D341Med (cell line): Measurements from ENCODE around the gene SHMT2.

Source experiments
- DNase-seq: peaks from one replicate; pipeline ENCODE4 v3.0.0; 2012; ENCODE audit warnings: low spot score

SHMT2 gene

DNA sequence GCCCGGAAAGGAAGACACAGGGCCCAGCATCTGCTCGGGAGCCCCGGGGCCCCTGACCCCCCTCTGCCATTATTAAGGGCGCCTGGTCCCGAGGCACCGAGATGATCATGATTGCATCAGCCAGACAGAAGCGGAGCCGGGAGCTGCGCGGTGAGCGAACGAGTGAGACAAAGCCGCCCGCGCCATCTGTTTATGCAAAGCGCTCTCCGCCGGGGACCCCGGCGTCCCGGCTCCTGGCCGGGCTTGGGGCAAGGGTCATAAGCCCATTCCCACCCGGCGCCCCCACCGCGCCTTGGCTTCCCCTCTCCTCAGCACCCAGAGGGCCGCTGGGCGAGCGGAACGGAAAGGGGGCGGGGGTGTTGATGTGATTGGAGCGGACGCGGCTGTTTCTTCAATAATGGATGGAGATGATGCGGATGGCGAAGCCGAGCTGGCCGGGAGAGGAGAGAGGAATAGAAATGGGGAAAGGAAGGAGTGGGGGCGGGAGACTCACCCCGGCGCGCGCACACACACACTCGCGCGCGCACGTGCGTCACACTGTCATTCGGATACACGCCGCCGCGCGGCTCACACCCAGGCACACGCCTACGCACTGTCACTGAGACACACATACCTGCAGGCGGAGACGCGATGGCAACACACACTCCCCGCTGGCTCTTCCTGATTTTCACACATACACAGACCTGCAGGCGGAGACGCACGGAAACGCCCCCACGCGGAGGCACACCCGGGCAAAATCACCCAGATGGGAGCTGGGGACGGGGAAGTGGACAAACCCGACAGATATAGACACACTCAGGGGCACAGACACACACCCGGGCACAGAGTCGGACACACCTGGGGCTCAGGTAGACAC, 10.8 kb downstream of the SHMT2 start:
- peak; percentile 72 for DNase-seq

GRCh38 chr12:57240926-57241401, 11.5 kb downstream of the SHMT2 start:
- no peak for DNase-seq

DNA sequence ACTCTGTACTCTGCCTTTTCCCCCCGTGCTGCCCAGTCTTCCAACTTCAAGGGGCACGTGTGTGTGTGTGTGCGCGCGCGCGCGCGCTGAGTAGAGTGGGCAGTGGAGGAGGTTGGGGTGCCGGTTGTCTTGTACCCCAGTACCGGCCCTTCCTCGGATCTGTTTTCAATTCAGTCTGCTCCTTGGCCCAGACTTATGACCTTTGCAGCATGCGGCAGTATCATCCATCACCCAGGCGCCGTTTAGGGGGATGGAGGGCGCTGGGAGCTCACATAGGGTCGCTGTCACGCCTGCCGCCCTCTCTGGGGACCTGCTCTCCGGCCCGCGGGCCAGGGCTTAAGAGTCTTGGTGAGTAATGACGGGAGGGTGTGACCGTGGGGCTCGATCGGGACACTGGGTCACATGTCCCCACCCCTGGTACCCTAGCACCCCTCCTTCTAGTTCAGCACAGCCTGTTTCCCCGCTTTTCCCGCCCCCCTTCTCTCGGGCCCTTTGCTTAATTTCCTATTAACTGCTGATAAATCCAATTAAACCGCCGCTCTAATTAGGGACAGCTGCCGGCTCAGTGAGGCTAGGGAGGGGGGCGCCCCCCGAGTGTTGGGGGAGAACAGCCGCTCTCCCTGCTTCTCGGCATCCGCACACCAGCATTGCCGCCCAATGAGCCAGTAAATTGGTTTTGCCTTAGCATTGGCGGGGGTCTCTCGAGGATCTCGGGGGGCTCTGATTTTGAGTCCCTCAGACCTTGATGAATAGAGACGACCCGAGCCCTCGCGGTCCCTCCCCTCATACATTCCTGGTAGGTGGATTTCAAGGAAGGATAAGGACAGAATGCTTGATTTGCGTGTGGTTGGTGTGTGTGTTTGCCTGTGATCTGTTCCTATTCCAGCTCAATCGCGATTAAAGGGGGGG, 12.1 kb downstream of the SHMT2 start:
- DNase-seq, result peak; percentile 60

DNA sequence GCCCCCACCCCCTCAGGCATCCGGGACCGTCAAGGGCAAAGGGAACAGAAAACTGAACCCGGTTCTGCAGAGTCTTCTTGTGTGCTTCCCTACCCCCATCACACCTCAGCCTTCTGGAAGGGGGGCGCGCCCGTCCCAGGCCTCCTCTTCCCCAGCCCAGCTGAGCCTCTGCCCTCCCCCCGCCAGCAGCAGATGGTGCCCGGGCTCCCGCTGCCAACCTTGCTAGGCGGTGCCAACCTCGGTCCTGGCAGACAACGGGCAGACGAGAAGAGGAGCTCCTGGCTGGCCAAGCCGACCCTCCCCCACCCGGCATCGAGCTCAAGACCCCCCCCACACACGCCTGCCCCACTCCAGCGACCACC, 12.8 kb downstream of the SHMT2 start:
- peak; percentile 73 for DNase-seq

GRCh38 chr12:57242691-57243454, 13.4 kb downstream of the SHMT2 start:
- peak; percentile 84 for DNase-seq

DNA sequence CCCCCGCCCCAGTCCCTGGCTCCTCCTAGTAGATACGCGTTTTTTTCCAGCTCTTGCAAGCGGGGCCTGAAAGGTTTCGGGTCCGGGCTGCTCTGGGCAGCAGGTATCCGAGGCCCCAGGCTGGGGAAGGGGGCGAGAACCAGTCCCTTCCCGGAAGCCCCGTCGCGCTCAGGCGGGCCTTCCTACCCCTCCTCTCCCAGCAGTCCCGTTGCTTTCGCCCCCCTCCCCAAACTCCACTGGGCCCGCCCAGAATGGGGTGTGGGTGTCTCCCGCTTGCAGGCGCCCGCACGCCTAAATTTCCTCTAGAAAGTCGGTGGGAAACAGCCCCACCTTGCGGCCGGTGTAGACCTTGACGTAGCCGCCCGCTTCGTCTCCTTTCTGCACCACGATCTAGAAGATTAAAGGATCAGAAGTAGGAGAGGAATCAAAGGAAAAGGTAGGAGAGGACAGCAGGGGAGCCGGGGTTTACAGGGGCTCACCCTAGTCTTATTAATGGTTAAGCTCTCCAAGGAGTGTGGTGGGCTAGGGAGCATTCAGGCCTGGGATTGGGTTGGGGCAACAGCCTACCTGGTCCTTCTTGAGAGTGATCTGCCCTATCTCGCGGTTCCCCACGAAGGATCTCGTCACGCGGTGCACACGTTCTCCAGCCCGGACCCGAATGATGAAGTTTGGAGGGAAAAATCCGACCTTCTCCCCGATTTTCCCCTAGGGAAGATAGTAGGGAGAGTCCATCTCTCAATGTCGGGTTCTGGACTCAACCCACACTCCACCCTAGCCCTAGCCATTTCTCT, 14.2 kb downstream of the SHMT2 start:
- peak; percentile 89 for DNase-seq

- DNase-seq, result no peak
Measured at GRCh38 chr12:57244312-57244696, 14.8 kb downstream of the SHMT2 start.

DNA sequence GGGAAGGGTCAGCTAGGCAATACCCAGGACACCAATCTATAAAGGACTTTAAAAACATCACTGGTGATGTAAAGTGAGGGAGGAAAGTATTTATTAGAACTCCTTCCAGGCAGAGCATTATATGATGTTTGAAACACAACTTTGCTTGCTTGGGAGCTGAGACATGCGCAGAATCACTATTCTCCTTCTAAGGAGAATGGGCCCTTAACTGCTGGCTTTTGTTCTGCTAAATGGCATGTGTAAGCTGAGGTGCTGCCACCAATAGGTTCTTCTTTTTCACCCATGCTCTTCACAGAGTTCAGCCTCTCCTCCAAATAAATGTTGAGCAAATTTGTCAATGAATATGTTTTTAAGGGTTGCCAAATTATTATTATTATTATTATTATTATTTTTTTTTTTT, 17.5 kb downstream of the SHMT2 start:
- no peak for DNase-seq

DNA sequence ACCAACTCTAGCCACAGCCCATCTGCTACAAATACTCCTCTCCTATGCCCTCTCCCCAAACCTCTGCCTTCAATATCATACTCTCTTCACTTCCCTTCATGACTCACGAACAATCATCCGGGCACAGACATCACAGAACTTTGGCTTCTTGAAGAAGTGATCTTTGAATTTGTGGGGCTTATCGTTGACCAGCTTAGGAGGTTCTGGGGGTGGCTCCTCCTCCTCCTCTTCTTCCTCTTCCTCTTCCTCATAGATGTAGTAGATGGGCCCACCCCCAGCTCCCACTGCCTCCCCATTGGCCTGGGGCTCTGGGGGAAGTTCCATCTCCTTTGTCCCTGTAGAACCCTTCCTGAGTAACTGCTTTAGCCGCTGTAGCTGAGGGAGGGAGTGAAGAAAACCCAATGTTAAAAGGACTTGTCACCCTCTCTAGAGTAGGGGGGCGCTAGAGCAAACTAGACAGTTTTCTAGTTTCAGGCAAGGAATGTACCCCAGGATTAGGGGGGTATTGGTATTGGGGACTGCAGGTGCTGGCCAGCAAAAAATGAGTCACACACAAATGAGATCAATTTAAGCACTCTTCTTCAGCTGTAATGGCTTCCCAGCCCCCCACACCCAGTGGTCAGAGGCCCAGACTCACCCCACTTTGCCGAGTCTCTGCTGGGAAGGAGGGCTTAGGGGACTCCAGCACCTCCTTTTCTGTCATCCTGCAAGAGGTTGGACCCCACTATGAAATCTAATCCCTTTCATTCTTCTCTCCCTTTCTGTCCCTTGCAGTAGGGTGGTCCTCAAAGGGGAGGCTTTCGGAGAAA, 19.6 kb downstream of the SHMT2 start:
- no peak for DNase-seq

DNA sequence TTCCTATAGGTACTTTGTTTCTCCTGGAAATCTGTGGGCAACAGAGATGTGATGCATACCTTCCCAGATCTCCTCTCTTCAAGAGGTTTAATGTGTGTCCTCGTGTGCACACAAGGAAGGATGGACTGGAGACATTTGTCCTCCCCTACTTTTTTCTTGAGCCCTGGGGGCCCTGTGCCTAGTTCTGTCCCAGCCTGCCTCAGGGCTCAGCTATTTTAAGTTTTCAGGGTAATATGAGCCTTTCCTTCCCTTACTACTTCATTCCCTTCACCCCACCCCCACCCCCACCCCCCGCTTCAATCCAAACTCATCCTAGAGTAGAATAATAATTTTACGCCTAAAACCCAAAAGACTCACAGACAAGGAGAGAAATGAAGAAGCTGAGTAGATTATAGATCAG, 21.0 kb downstream of the SHMT2 start:
- DNase-seq, result no peak

DNA sequence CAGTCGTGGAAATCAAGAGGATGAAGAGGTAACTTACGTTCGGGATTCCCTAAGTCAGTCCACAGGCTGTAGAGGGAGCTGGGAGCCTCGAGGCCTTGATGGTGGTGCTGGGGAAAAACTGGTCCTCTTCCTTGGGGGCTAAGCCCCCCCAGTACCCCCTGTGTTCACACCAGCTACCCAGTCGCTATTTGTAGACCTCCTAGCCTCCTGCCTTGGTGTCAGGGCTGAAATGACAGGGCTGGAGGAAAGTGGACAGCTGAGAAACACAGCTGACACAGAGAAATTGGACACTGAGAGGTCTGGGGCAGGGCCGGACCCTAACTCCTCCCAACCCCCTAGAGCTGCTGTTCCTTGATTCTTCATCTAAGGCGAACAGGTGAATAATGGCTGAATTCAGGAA, 21.4 kb downstream of the SHMT2 start, which contains the start of gene STAC3:
TSS of gene STAC3 (minus strand) at position 232 of the 400 bp plus-strand sequence. CDS start 1,551 bp downstream, outside the sequence.
- DNase-seq, result no peak

DNA sequence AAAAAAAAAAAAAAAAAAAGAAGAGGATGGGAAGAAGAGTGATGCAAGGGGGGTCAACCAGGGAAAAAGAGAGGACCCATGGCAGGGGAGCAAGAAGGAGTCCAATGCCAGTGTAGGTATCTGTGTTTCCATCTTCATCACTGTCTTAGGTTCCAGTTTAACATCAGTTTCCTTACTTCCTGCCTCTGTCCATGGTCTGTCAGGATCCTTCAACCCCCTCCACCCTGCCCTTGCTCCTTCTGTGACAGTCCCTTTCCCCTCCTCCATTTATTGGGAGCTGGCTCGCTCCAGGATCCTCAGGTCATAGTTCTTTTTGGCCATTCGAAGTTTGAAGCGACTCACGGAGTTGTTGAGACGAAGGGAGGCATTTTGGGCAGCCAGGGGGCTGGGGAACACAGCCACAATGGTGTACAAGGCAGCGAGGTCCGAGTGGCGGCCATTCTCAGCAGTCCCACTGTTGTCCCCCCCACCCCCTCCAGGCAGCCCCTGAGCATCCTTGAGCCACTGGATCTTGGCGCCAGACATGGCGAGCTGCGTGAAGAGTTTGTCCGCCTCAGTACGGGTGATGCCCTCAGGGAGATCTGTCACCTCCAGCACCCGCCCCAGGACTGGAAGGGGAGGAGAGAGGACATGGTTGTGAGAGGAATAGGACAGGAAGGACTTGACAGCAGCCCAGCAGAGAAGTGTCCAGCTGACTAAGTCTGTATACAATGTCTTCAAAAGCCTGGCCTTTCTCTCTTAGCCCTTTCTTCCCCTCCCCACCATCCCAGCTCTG, 25.2 kb downstream of the SHMT2 start:
- DNase-seq, result no peak

GRCh38 chr12:57255916-57256315, 26.4 kb downstream of the SHMT2 start:
- no peak for DNase-seq

- no peak for DNase-seq
Measured at GRCh38 chr12:57258977-57259970, 29.8 kb downstream of the SHMT2 start.

DNA sequence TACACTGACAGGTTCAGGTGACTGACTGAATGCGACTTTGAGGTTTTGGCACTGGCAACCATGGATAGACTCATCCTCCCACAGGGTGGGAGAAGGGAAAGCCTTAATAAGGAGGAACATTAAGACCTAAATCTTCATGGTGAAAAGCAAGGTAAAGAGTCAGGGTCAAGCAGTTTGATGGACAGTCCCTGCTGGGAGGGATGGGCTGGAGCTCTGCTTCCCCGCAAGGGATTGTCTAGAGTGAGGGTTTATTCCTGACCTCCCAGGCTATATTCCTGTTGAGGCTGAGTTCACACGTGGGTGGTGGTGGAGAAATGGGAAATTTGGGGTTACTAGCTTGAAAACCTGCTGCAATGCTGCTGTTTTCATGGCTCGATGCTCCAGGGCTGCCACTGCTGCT, 30.9 kb downstream of the SHMT2 start:
- DNase-seq, result no peak

GRCh38 chr12:57261428-57261865, 31.9 kb downstream of the SHMT2 start:
- DNase-seq, result no peak

GRCh38 chr12:57262126-57262822, 32.8 kb downstream of the SHMT2 start:
- DNase-seq, result no peak

DNA sequence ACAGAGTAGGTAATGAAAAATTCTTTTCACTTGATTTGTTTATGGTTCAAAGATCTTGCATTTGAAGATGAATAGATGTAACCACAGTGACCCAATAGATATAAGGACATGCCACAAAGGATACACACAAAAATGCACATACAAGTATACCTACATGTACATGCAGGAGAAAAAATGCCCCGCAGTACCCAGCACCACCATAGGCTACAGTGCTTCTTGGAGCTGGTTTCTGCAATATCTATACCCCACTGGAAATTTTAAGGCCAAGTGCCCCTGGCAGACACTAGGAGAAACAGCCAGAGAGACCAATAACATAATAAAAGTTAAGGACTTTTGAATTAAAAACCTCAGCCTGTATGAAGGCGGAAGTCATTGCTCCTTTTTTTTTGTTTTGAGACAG, 33.6 kb downstream of the SHMT2 start:
- DNase-seq, result no peak
